ENCODE data around the gene PLTP.

Gene PLTP

DNA sequence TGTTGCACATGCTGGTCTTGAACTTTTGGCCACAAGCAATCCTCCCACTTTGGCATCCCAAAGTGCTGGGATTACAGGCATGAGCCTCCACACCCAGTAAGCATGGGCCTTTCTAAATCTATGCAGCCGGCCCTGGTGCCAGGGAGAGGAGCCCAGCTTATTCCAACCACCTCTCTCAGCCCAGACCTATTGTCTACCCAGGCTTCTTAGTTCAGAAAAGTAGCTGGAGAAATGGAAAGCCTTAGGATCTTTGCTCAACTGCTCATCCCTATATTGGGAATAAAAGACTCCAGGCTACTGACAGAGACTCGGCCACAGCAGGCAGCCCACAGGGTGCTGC, 14.7 kb upstream of the PLTP start:
- TF ChIP-seq CEBPB (IDR thresholded peaks at IDR 0.05) (no peak), RAD21 (IDR thresholded peaks at IDR 0.05; ENCODE audit: low read depth) (no peak), EGR1 (IDR thresholded peaks at IDR 0.05) (no peak), CREB1 (IDR thresholded peaks at IDR 0.05; ENCODE audit: low read depth) (no peak), FOXM1 (IDR thresholded peaks at IDR 0.05; ENCODE audit: borderline replicate concordance, low read depth) (no peak), YY1 (IDR thresholded peaks at IDR 0.05; ENCODE audit: low read depth) (no peak), NFIC (IDR thresholded peaks at IDR 0.05) (no peak), TEAD4 (IDR thresholded peaks at IDR 0.05) (no peak)
- TF ChIP-seq, protein P1, sequence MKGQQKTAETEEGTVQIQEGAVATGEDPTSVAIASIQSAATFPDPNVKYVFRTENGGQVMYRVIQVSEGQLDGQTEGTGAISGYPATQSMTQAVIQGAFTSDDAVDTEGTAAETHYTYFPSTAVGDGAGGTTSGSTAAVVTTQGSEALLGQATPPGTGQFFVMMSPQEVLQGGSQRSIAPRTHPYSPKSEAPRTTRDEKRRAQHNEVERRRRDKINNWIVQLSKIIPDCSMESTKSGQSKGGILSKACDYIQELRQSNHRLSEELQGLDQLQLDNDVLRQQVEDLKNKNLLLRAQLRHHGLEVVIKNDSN (IDR thresholded peaks at IDR 0.05) = no peak
- TF ChIP-seq, protein P2, sequence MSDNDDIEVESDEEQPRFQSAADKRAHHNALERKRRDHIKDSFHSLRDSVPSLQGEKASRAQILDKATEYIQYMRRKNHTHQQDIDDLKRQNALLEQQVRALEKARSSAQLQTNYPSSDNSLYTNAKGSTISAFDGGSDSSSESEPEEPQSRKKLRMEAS (IDR thresholded peaks at IDR 0.05) = no peak

DNA sequence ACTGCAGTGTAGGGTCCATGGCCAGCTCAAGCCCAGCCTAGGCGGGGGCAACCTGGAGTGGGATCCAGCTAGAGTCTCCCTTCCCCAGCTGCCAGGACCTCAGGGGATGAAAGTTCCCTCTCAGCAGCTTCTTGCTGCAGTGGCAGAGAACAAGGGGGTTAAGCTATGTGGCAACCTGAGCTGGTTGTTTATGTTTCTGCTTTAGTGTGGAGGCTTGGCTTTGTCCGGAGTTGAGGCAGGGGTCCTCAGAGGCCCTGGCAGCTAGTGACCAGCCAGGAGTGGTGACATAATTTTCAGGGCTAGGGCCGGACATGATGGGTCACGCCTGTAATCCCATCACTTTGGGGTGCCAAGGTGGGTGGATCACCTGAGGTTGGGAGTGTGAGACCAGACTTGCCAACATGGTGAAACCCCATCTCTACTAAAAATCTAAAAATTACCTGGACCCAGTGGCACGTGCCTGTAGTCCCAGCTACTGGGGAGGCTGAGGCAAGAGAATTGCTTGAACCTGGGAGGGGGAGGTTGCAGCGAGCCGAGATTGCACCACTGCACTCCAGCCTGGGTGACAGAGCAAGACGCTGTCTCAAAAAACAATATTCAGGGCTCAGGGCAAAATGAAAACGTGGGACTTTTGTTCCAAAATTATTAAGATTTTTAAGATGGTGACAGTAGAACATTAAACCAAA, 14.0 kb upstream of the PLTP start:
- no peak for TF ChIP-seq EGR1 (IDR thresholded peaks at IDR 0.05)
- no peak for TF ChIP-seq TCF12 (IDR thresholded peaks at IDR 0.05; ENCODE audit: low read depth)
- no peak for TF ChIP-seq RAD21 (IDR thresholded peaks at IDR 0.05; ENCODE audit: low read depth)
- TF ChIP-seq, protein P3, sequence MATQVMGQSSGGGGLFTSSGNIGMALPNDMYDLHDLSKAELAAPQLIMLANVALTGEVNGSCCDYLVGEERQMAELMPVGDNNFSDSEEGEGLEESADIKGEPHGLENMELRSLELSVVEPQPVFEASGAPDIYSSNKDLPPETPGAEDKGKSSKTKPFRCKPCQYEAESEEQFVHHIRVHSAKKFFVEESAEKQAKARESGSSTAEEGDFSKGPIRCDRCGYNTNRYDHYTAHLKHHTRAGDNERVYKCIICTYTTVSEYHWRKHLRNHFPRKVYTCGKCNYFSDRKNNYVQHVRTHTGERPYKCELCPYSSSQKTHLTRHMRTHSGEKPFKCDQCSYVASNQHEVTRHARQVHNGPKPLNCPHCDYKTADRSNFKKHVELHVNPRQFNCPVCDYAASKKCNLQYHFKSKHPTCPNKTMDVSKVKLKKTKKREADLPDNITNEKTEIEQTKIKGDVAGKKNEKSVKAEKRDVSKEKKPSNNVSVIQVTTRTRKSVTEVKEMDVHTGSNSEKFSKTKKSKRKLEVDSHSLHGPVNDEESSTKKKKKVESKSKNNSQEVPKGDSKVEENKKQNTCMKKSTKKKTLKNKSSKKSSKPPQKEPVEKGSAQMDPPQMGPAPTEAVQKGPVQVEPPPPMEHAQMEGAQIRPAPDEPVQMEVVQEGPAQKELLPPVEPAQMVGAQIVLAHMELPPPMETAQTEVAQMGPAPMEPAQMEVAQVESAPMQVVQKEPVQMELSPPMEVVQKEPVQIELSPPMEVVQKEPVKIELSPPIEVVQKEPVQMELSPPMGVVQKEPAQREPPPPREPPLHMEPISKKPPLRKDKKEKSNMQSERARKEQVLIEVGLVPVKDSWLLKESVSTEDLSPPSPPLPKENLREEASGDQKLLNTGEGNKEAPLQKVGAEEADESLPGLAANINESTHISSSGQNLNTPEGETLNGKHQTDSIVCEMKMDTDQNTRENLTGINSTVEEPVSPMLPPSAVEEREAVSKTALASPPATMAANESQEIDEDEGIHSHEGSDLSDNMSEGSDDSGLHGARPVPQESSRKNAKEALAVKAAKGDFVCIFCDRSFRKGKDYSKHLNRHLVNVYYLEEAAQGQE (IDR thresholded peaks at IDR 0.05; ENCODE audit: low read depth) = no peak
- TF ChIP-seq ZBTB7A (IDR thresholded peaks at IDR 0.05; ENCODE audit: low read depth) = no peak
- no peak for TF ChIP-seq YY1 (IDR thresholded peaks at IDR 0.05; ENCODE audit: low read depth)
- no peak for TF ChIP-seq NFIC (IDR thresholded peaks at IDR 0.05)
- no peak for TF ChIP-seq CEBPB (IDR thresholded peaks at IDR 0.05)
- no peak for TF ChIP-seq TAF1 (IDR thresholded peaks at IDR 0.05; ENCODE audit: low read depth)
- TF ChIP-seq, protein P1 (IDR thresholded peaks at IDR 0.05) = no peak
- TF ChIP-seq CREB1 (IDR thresholded peaks at IDR 0.05; ENCODE audit: low read depth) = no peak
- TF ChIP-seq FOXM1 (IDR thresholded peaks at IDR 0.05; ENCODE audit: borderline replicate concordance, low read depth) = no peak
- TF ChIP-seq, protein P2 (IDR thresholded peaks at IDR 0.05) = no peak
- no peak for TF ChIP-seq TEAD4 (IDR thresholded peaks at IDR 0.05)
- TF ChIP-seq EP300 (IDR thresholded peaks at IDR 0.05; ENCODE audit: borderline replicate concordance) = no peak

DNA sequence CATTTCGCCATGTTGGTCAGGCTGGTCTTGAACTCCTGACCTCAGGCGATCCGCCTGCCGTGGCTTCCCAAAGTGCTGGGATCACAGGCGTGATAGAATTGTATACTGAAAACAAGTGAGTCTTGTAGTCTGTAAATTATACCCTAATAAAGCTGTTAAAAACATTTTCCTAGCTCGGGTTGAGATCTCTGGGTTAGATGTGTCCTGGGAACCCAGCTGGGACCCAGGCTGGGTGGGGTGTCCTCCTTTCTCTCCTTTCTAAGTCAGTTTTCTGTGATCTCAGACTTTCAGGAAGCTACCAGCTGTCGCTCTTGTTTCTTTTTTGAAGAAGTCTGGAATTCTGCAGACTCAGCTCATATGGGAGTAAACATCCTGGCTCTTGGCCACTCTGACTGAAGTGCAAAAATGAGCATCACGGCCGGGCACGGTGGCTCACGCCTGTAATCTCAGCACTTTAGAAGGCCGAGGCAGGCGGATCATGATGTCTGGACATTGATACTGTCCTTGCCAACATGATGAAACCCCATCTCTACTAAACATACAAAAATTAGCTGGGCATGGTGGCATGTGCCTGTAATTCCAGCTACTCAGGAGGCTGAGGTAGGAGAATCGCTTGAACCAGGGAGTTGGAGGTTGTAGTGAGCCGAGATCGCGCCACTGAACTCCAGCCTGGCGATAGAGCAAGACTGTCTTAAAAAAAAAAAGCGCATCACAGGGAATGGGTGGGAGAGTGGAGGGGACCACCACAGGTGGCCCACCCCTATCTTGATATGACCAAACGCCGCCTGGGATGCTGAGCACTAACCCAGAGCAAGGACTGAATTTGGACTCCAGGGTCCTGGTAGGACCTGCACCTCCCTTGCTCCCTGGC, 12.7 kb upstream of the PLTP start:
- no peak for TF ChIP-seq TEAD4 (IDR thresholded peaks at IDR 0.05)
- TF ChIP-seq, protein P2 (IDR thresholded peaks at IDR 0.05) = no peak
- no peak for TF ChIP-seq EP300 (IDR thresholded peaks at IDR 0.05; ENCODE audit: borderline replicate concordance)
- no peak for TF ChIP-seq RAD21 (IDR thresholded peaks at IDR 0.05; ENCODE audit: low read depth)
- TF ChIP-seq EGR1 (IDR thresholded peaks at IDR 0.05) = no peak
- TF ChIP-seq CREB1 (IDR thresholded peaks at IDR 0.05; ENCODE audit: low read depth) = no peak
- TF ChIP-seq CEBPB (IDR thresholded peaks at IDR 0.05) = no peak

DNA sequence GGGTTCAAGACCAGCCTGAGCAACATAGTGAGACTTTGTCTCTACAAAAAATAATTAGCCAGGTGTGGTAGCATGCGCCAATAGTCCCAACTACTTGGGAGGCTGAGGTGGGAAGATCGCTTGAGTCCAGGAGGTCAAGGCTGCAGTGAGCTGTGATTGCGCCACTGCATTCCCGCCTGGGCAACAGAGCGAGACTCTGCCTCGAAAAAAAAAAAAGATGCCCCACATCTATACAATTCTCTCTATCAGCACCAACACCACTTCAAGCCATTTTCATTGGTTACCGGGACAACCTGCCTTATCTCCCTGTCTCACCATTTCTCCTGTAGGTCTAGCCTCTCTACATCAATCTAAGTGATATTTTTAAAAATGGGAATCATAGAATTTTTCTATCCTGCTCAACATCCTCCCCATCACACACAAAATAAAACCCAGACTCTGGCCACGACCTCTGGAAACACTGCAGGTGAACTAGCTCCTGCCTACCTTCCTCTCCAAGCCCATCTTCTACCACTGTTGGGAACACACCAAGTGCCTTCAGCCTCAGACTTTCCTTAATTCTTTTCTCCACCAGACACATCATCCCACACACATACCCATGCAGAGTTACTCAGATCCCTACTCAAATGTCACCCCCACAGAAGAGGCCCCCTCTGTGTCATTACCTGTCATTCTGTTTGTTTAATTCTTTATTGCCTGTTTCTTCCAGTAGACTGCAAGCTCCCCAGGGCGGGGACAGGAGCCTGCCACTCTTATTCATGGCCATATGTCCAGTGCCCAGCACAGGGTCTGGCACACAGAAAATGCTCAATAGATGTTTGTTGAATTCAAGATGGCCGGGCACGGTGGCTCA, 9.6 kb upstream of the PLTP start:
- TF ChIP-seq, protein P2 (IDR thresholded peaks at IDR 0.05) = no peak
- TF ChIP-seq TAF1 (IDR thresholded peaks at IDR 0.05; ENCODE audit: low read depth) = no peak
- TF ChIP-seq TCF12 (IDR thresholded peaks at IDR 0.05; ENCODE audit: low read depth) = no peak
- TF ChIP-seq TEAD4 (IDR thresholded peaks at IDR 0.05) = no peak
- no peak for TF ChIP-seq YY1 (IDR thresholded peaks at IDR 0.05; ENCODE audit: low read depth)
- TF ChIP-seq FOXM1 (IDR thresholded peaks at IDR 0.05; ENCODE audit: borderline replicate concordance, low read depth) = no peak

DNA sequence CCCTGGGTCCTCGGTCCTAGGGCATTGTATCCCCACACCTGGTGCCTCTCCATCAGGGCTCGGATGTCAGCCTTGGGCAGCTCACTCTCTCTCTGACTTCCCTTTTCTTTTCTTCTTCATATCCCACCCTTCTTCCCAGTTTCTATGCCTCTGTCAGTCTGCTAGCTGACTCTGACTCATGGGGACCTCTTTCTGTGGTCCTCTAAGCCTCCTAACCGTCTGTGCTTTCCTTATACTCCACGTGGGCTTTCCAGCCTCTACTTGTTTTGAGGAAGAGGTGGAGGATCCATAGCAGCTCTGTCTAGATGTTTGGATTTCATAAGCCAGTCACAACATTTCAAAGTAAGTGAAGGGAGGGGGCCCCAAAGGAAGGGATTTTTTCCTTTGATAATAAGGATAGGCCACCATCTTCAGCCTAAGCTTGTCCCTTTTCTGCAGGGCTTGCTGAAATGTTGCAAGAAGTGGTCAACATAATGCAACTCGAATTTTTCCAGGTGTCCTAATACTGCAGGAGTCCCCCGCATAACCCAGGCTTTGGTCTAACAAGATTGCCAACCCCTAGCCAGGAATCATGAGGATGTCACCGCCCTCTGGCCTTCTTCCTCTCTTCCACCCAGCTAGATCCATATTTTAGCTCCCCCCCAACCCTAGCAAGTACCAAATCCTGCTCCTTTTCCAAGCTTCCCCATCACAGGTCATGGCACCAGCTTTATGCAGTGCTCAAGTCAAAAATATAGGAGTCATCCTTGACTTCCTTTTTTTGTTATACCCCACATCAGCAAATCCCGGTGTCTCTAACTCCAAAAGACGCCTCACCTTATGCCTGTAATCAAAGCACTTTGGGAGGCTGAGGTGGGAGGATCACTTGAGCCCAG, 8.7 kb upstream of the PLTP start:
- no peak for TF ChIP-seq TAF1 (IDR thresholded peaks at IDR 0.05; ENCODE audit: low read depth)
- TF ChIP-seq RAD21 (IDR thresholded peaks at IDR 0.05; ENCODE audit: low read depth) = no peak
- TF ChIP-seq NFIC (IDR thresholded peaks at IDR 0.05) = no peak
- no peak for TF ChIP-seq YY1 (IDR thresholded peaks at IDR 0.05; ENCODE audit: low read depth)
- no peak for TF ChIP-seq ZBTB7A (IDR thresholded peaks at IDR 0.05; ENCODE audit: low read depth)
- no peak for TF ChIP-seq CREB1 (IDR thresholded peaks at IDR 0.05; ENCODE audit: low read depth)
- no peak for TF ChIP-seq TEAD4 (IDR thresholded peaks at IDR 0.05)
- TF ChIP-seq, protein P1 (IDR thresholded peaks at IDR 0.05) = no peak
- no peak for TF ChIP-seq EP300 (IDR thresholded peaks at IDR 0.05; ENCODE audit: borderline replicate concordance)
- TF ChIP-seq TCF12 (IDR thresholded peaks at IDR 0.05; ENCODE audit: low read depth) = no peak
- TF ChIP-seq EGR1 (IDR thresholded peaks at IDR 0.05) = no peak
- TF ChIP-seq, protein P3 (IDR thresholded peaks at IDR 0.05; ENCODE audit: low read depth) = no peak
